Activated naive CD4-positive, alpha-beta T cell treated with Interleukin-2 at 50 U/mL for 16 hours (primary cell): Measurements from ENCODE around the gene FOXO4.
"Not testable (repeated sequence)": the region's sequence is repeated elsewhere in the genome, so short reads cannot be mapped to it uniquely, and the experiment has no call there.

ENCODE experiments used
- DNase-seq: peaks from one replicate; pipeline ENCODE4 v3.0.0-alpha.2; 2020

Gene FOXO4

GRCh38 chrX:71095555-71095980, at the start of gene FOXO4:
TSS of gene FOXO4 (plus strand) at chrX:71095851. CDS start at chrX:71096529, 678 bp downstream.
- peak; percentile 88 for DNase-seq

GRCh38 chrX:71047891-71048290, 47.8 kb upstream of the FOXO4 start:
- DNase-seq, result not testable (repeated sequence)

- DNase-seq, result no peak
These were observed 42.9 kb upstream of the FOXO4 start for GRCh38 chrX:71052721-71053120.

- DNase-seq, result no peak
These were observed 42.4 kb upstream of the FOXO4 start for GRCh38 chrX:71053217-71053621.

GRCh38 chrX:71056867-71057266, 38.8 kb upstream of the FOXO4 start:
- no peak for DNase-seq

- no peak for DNase-seq
These were observed 37.7 kb upstream of the FOXO4 start for GRCh38 chrX:71057848-71058530.

GRCh38 chrX:71060127-71060526, 35.5 kb upstream of the FOXO4 start:
- DNase-seq, result no peak

- peak; percentile 2 for DNase-seq
These were observed 28.6 kb upstream of the FOXO4 start for GRCh38 chrX:71067089-71067488.

GRCh38 chrX:71067712-71068043, 28.0 kb upstream of the FOXO4 start:
- DNase-seq, result no peak

- DNase-seq, result peak; percentile 88
These were observed 27.4 kb upstream of the FOXO4 start, which contains the start of gene SNX12 for GRCh38 chrX:71068044-71068918. TSS of gene SNX12 (minus strand) at chrX:71068334. CDS start at chrX:71068306, 28 bp downstream.

- DNase-seq, result no peak
These were observed 25.1 kb upstream of the FOXO4 start for GRCh38 chrX:71070531-71070930.

GRCh38 chrX:71081330-71082123, 14.1 kb upstream of the FOXO4 start:
- no peak for DNase-seq

GRCh38 chrX:71082124-71082647, 13.5 kb upstream of the FOXO4 start:
- no peak for DNase-seq

GRCh38 chrX:71082822-71083221, 12.8 kb upstream of the FOXO4 start:
- no peak for DNase-seq

- no peak for DNase-seq
These were observed 9.8 kb upstream of the FOXO4 start for GRCh38 chrX:71085900-71086299.

GRCh38 chrX:71091263-71091662, 4.4 kb upstream of the FOXO4 start:
- no peak for DNase-seq

GRCh38 chrX:71095033-71095432, 618 bp upstream of the FOXO4 start:
- no peak for DNase-seq

- DNase-seq, result no peak
These were observed 519 bp downstream of the FOXO4 start for GRCh38 chrX:71095981-71096759.

- DNase-seq, result no peak
These were observed 1.0 kb downstream of the FOXO4 start for GRCh38 chrX:71096760-71097032.

GRCh38 chrX:71098302-71098701, 2.7 kb downstream of the FOXO4 start:
- peak; percentile 77 for DNase-seq

- no peak for DNase-seq
These were observed 3.4 kb downstream of the FOXO4 start for GRCh38 chrX:71098951-71099506.

- DNase-seq, result no peak
These were observed 4.1 kb downstream of the FOXO4 start for GRCh38 chrX:71099736-71100135.
